Limb (tissue), 2 donors: ENCODE data around the gene SUPV3L1.

Experiments used
- DNase-seq, 2 donors: peaks; one replicate each; pipeline ENCODE4 v3.0.0-alpha.2; 2016; ENCODE audit errors: extremely low spot score in 2 of 2

Gene SUPV3L1

GRCh38 chr10:69202332-69202731, 22.3 kb downstream of the SUPV3L1 start:
- DNase-seq: no peak

- DNase-seq: no peak
Measured at GRCh38 chr10:69208761-69209160, 28.7 kb downstream of the SUPV3L1 start.

GRCh38 chr10:69209787-69210484, 29.9 kb downstream of the SUPV3L1 start:
- no peak for DNase-seq

- DNase-seq: no peak
Measured at GRCh38 chr10:69211104-69211503, 31.1 kb downstream of the SUPV3L1 start.

DNA sequence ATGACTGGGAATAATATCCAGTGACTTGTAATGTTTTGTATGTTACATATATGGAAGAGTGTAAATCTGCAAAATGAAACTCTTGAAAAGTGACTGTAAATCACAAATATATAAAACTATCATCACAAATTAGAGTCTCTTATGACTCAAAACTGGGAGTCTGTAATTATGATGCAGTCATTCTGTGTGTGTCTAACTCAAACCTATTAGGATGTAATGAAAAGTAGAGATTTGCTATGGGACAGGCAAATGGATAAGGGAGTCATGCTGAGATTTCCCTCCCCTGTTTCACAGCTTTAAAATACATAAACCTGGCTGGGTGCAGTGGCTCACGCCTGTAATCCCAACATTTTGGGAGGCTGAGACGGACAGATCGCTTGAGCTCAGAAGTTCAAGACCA, 31.5 kb downstream of the SUPV3L1 start:
- no peak for DNase-seq

DNA sequence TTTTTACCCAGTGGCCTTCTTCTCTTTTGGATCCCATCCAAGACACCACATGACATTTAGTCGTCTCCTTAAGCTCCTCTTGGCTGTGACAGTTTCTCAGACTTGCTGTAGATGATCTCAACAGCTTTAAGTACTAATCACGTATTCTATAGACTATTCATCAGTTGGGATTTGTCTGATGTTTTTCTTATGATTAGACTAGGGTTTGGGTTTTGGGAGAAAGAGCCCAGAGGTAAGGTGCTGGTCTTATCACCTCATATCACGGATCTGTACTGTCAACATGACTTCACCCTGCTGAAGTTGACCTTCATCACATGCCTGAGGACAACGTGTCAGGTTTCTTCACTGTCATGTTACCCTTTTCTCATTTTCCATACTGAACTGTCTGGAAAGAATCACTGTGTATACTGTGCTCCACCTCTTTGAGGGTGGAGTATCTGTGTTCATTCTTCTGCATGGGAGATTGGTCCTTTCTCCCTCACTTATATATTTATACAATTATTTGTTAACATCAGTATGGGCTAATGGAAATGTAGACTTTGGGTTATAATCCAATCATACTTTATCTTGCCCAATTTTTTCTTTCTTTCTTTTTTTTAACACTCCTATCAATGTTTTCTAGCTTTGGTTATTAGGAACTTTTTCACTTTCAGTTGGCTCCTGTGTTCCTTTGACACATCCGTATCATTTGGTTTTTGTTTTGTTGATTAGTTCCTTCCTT, 33.7 kb downstream of the SUPV3L1 start:
- DNase-seq: no peak

DNA sequence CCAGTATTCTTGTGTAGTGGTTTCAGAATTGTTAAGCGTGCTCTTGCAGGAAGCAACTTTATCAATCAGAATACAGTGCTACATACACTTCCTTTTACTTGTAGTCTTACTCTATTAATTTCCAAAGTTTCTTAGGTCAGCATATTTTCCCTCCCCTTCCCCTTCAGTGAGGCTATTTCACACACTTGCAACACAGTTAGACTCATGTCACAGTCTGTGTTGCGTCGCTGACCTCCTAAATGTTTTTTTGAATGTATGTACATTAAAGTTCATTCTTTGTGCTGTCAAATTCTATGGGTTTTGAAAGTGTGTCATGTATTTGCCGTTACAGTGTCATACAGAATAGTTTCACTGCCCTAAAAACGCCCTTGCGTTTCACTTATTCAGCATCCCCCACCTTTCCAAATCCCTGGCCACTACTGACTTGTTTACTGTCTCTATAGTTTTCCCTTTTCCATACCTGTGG, 34.7 kb downstream of the SUPV3L1 start:
- no peak for DNase-seq

- no peak for DNase-seq
Measured at GRCh38 chr10:69215405-69216171, 35.6 kb downstream of the SUPV3L1 start.

GRCh38 chr10:69216577-69217118, 36.6 kb downstream of the SUPV3L1 start:
- DNase-seq: no peak

- DNase-seq: no peak
Measured at GRCh38 chr10:69217119-69217754, 37.2 kb downstream of the SUPV3L1 start.

DNA sequence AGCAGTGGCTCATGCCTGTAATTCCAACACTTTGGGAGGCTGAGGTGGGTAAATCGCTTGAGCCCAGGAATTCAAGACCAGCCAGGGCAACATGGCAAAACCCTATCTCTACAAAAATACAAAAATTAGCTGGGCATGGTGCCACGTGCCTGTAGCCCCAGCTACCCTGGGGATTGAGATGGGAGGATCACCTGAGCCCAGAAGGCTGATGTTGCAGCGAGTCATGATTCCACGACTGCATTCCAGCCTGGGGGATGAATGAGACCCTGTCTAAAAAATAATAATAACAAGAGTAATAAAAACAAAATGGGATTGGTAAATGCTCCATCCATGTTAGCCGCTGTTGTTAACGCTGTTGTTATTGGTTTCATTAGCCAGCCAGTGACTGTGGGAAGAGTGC, 38.8 kb downstream of the SUPV3L1 start:
- DNase-seq: no peak

GRCh38 chr10:69220041-69220451, 40.0 kb downstream of the SUPV3L1 start, which contains the start of gene HKDC1:
Gene HKDC1 (plus strand): TSS chr10:69220332. CDS start chr10:69220436, 104 bp downstream.
- no peak for DNase-seq

DNA sequence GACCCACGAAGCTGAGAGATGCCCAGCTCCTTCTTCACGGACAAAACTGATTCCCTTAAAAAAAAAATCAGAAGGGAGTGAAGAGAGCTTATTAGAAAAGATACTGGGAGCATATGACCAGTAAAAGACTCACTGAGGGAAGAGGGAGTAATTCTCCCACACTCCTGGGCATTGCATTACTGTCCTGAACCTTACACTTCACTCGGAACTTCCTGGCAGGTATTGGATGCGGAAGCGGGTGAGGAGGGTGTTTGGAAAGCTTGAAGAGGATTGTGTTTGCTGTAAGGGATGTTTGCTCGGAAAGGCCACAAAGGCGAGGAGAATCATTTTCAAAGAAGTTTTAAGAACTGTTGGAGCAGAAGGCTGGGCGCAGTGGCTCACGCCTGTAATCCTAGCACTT, 40.5 kb downstream of the SUPV3L1 start:
- DNase-seq: no peak

DNA sequence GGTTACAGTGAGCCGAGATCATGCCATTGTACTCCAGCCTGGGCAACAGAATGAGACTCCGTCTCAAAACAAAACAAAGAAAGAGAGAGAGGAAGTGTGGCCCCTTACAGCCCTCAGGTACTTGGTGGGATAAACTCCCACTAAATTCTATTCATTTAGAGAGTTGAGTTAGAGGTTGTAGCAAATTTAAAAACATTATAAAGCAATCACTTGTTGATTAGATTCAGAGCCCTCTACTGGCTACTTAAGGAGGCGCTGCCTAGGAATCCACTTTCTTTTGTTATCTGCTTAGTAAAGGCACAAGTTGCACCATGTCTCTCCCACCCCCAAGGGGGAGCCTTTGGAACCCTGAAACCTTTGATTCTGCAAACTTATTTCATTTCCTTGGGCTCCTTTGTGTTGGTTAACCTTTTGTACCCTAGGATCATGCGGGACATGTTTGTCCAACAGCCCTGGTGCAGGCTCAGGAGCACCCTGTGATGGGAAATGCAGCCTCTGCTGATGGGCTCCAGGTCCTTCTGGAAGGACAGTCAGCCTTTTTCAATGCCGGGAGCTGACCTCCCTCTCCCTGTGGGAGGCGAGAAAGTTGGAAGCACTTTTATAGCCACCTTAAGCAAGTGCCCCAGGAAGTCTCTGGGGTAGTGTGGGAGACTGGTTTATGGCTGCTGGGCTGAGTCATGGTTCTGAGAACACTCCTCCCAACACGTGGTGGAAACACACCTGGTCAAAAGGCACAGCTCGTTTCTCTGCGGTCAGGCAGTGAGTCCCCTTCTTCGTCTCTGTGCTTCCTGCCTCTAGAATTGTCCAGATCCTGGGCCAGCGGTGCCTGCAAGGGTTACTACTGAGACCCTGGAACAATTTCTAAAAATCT, 42.4 kb downstream of the SUPV3L1 start:
- peak in 1 of 2 donors; percentile 30 for DNase-seq

GRCh38 chr10:69223028-69223342, 43.0 kb downstream of the SUPV3L1 start:
- DNase-seq: no peak

GRCh38 chr10:69224862-69225657, 45.0 kb downstream of the SUPV3L1 start:
- DNase-seq: no peak

- no peak for DNase-seq
Measured at GRCh38 chr10:69225681-69226080, 45.6 kb downstream of the SUPV3L1 start.

- no peak for DNase-seq
Measured at GRCh38 chr10:69226919-69227450, 47.0 kb downstream of the SUPV3L1 start.

DNA sequence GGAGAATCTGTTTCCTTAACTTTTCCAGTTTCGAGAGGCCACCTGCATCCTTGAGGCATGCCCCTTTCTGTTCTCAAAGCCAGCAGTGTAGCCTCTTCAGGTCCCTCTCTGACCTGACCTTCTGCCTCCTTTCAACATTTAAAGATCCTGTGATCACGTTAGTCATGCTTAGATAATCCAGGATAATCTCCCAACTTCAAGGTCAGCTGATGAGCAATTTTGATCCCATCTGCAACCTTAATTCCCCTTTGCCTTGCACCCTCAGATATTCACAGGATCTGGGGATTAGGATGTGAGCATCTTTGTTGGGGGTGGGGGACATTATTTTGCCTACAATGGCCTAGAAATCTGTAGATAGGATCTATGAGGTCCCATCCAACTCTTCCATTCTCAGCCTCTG, 48.1 kb downstream of the SUPV3L1 start:
- DNase-seq: no peak

GRCh38 chr10:69229616-69229916, 49.5 kb downstream of the SUPV3L1 start:
- DNase-seq: no peak
